ENCODE measurements around the gene COPE. TPM values are rescaled to one million over a fixed set of nuclear protein-coding genes. Genes with fewer than 3 reads are reported as not detected.

The COPE gene
- total and polyA plus RNA-seq, 2 of the 8 experiments (the other 6 are each of a cell fraction or from before 2014, with no cell fraction given): 178 to 356 TPM

DNA sequence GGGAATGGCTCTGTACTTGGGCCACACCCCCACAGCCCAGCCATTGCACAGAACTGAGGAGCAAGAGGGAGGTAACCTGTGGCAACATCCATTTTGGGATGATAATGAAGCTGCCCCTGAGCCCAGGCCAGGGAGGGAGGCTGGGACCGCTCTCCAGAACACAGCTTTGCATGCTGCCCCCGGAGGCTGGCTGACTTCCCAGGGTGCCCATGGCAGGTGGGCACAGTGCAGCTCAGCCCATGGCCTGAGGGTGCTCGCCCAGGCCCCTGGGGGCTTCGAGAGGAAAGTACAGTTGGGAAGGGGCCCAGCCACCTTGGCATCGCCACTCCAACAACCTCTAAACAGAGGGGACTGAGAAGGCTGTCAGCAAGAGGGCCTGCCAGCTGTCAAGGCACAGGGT lies 5.7 kb downstream of the COPE start (continued):
- TF ChIP-seq RAD21 (IDR thresholded peaks at IDR 0.05 in 1 of 2, conservative IDR thresholded peaks at IDR 0.05 in 1 of 2; ENCODE audit: low read depth in 2 of 2, low read length in 2 of 2) (no peak), EGR1 (IDR thresholded peaks at IDR 0.05; ENCODE audit: borderline replicate concordance, low read depth, low read length) (no peak), SIN3A (conservative IDR thresholded peaks at IDR 0.05 in 1 of 2, IDR thresholded peaks at IDR 0.05 in 1 of 2; ENCODE audit: low read depth in 1 of 2, low read length in 2 of 2) (no peak), EZH2 (IDR thresholded peaks at IDR 0.05; ENCODE audit: low read depth, low read length, severe bottlenecking) (no peak), SAP30 (IDR thresholded peaks at IDR 0.05; ENCODE audit: insufficient read depth, insufficient replicate concordance, low read length) (no peak)
